Activated T-helper 1 cell treated with anti-CD3 and anti-CD28 coated beads, Interleukin-2, amount 50 U/mL, for 16 hours (primary cell): ENCODE data around the gene PPP1R12B.
"Not testable (repeated sequence)": the region's sequence is repeated elsewhere in the genome, so short reads cannot be mapped to it uniquely, and the experiment has no call there.

Experiments
- DNase-seq, 2 donors: peaks; one replicate each; pipeline ENCODE4 v3.0.0-alpha.2; 2020; ENCODE audit warnings: low read depth in 1 of 2, low spot score in 1 of 2

PPP1R12B gene

DNA sequence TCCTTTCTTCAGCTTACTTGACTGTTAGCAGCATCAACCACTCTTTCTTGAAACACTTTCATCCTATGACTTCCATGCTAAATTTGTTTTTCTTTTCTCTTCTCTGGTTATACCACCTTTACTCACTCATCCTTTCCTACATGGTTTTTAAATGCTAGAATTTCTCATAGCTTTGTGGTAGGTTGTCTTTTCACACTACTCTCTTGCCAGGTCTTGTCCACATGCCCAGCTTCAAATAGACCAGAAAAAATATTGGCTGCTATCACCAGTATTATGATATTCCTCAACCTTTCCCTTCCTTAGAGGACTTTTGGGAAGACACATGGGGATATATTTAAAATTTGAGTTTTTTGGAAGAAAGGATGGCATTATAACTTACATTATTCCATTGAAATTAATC is 48.8 kb downstream of the PPP1R12B start:
- DNase-seq = no peak

DNA sequence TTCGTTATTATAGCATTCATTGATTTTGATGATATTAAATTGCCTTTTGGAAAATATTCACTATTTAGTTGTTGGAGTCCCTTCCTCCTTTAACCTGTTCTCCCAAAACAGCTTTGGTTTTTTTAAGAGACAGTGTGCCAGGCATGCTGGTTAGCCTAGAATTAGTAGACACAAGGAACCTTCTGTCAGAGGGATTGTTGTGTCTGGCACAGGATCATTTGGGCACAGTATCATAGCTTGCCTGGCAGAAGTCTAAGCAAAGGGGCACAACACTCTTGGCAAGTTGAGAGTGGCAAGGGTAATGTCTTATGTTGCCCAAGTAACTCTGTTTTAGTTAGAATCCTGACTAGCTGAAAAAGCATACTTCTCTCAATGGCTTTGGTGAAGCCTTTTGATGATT is 49.9 kb downstream of the PPP1R12B start:
- DNase-seq = not testable (repeated sequence)

DNA sequence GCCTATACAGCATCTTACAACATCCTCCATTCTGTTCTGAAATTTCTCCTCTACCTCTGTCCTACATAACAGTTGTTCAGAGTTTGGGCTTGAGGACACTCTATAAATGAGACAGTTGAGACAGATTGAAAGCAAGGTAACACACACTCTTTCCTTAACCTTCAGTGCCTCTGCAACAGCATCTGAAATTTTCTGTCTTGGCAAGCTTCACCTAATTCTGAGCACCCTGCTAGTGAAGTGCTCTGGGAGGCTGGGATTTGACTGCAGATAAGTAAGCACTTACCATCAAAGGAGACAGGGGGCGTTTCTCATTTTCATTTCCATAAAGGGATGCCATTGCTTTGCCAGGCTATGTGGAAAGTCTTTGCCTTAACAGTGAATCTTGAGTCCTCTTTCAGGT is 53.3 kb downstream of the PPP1R12B start:
- not testable (repeated sequence) for DNase-seq

DNA sequence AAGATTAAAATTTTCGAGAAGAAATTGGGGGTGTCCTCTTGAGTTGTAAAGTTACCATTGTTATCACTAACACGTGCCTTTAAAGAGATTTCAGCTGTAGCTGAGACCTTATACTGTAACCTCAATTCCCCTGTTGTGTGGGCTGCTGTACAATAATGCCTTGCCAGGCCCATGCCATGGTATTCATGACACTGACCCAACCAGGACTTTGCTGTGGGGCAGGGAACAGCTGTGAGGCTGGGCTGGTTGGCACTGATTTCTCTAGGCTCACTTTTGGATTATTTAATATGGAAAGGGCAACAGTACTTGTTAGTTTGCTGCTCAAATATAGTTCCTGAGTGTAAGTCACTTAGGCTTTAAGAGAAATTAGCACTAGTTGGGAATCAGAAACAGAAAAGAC is 54.9 kb downstream of the PPP1R12B start:
- DNase-seq = not testable (repeated sequence)

DNA sequence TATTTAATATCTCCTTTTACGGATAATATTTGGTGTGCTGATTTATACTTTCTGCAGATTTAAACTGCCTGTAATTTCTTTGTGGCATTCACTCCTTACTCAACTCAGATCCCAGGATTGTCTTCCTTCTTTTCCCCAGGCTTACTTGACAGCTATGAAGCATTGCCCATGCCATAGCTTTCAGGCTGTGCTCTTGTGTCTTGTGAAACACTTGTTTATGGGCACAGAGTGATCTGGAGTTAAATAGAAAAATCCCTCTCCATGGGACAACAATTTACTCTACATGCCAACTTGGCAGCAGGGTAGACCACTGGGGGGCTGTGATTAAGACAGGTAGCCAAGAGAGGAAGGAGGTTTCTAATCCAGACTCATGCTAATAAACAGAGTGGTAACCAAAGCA is 57.4 kb downstream of the PPP1R12B start:
- no peak for DNase-seq

DNA sequence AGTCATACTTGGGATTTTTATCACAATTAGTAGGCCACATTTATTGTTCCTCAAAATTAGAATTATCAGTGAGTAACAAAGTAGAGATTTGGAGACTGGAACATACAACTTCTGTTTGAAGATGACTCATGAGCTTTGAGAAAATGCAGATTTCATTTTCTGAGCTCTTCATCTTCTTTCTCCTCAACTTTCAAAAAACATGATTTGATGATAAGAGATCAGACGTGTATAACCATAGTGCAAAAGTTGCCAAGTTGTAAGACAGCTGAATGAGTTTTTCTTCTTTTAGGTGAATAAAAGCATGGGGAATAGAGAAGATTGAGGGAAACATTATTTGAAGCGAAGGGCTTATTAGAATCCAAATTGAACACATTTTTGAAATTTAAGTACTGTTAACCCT is 58.4 kb downstream of the PPP1R12B start:
- DNase-seq = not testable (repeated sequence)

DNA sequence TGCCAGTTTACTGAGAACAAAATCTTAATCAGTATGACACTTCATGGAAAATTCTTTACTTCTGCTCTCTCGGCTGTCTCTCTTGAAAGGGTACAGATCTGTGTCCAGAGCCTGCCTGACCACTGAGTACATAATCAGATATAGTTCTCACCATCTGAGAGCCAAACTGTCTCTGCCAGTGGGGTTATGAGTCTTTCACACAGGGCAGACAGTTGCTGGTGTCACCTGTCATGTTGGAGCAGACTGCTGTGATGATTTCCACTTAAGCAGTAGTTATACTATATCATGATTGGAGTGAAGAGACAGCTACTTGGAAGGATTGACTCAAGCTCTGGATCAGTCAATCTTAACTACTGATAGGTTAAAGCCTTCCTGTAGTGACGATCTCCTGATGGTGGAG is 58.9 kb downstream of the PPP1R12B start:
- DNase-seq = not testable (repeated sequence)

DNA sequence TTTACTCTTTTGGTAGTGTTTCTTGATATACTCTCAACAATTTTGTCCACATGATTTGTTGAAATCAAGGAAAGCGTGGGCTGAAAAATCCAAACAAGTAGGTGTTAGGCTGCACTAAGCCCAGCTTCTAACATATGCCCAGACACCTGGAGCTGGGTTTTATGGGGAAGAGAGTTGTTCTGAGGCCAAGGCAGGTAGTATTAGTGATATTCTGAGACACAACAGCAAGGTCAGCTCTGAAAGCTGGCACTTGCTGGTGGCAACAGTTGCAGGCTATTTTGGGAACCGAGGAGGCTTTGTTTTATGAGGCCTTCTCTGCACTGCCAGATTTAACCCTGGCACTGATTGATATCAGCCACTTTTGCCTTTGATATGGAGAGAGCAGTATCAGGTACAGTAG is 61.8 kb downstream of the PPP1R12B start:
- not testable (repeated sequence) for DNase-seq

DNA sequence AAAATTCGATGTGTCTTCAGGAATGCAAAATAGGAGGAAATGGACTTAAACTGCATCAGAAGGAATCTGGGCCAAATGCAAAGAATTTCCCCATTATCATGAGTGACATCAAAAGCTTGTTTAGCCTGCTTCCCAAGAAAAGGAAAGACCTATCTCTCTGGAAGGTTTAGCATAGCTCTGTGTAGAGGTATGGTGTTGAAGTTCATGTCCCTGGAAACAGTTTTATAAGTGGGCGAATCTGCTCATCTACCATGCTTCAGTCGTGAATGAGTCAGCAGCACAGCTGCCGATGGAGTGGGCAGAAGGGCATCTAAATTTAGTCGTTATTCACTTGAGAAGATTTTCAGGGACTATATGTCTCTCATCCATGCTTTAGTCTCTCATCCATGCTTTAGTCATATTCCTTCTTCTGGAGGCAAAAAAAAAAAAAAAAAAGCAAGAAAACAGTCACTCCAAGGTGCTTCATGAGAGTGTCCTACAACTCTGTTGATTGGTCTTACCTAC is 62.4 kb downstream of the PPP1R12B start:
- not testable (repeated sequence) for DNase-seq

DNA sequence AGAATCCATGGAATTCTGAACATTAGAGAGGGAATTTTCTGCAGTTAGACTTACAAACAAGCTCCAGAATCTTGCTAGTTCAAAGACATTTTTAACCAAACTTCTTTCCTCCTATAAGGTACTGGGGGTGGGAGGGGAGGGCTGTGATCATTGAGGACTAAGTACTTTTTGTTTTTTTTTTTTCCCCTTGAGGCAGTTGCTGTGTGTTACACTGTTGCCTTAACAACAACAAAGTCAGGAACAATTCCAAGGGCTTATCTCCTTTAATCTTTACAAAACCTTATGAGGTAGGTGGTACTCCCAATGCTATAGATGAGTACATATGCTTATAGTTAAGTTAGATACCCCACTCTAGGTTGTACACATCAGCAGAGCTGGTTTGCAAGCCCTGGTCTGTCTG is 62.9 kb downstream of the PPP1R12B start:
- DNase-seq = no peak

DNA sequence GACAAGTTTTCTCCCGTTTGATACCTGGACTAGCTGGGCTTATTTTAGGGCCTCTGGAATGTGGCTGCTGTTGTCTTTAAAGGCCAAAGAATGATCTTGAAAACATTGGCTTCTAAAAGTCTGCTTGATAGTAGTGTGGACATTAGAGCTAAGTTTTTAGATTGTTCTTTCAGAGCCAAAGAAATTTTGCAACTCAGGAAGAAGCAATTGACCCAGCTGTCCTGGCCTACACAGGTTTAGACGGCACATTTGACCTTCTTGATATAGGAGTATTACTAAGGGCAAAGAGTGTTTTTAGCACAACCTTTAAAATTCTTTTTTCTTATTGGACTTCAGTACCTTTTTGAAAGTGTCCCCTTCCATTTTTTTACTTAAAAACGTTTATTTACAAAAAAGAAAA is 63.9 kb downstream of the PPP1R12B start:
- not testable (repeated sequence) for DNase-seq

DNA sequence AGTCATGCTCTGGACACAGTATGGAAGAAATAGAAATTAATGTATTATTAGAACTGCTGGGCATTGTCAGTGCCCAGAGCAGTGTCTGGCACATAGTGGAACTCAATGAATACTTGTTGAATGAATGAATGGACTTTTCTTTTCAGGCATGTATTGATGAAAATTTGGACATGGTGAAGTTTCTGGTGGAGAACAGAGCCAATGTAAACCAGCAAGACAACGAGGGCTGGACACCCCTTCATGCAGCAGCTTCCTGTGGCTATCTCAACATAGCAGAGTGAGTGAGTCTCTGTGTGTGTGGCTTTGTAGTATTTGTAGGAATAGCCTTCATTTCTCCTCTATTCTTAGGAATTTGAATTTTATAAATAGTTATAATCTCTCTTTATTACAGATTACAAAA is 68.1 kb downstream of the PPP1R12B start:
- DNase-seq = no peak

DNA sequence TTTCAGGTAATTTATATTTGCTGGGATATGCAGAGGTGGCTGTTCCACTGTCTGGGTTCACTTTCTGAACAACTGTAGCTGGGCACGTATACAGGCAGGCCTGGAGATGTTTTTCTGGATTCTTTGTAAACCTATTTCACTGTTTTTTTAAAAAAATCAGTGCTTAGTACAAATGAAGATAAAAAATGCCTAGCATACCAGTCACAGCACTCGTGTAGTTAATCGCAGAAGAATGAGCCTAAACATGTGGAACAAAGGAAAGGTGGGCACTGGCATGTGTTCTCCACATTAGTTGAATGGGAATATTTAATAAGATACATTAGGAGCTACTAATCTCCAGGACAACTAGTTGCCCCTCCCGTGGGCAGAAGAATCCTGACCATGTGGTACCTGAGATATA is 68.6 kb downstream of the PPP1R12B start:
- not testable (repeated sequence) for DNase-seq

DNA sequence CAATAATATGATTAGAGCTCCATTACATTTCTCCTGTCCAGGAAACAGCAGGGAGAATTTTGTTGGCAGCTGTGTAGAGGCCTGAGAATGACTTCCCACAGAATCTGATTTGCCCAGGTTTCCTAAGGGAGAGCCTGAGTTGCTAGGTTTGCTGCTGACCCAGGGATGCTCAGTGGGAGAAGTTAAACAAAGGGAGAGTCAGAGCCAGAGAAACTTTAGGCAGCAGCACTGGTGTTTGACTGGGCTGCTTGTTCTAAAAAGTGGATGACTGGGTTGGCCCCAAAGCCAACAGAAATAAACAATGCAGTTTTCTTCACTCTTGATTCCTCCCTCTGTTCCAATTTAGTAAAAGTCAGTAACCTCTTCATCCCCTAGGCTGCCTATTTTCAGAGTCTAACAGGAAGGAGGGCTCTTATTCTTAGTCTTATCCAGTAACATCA is 69.3 kb downstream of the PPP1R12B start:
- not testable (repeated sequence) for DNase-seq

DNA sequence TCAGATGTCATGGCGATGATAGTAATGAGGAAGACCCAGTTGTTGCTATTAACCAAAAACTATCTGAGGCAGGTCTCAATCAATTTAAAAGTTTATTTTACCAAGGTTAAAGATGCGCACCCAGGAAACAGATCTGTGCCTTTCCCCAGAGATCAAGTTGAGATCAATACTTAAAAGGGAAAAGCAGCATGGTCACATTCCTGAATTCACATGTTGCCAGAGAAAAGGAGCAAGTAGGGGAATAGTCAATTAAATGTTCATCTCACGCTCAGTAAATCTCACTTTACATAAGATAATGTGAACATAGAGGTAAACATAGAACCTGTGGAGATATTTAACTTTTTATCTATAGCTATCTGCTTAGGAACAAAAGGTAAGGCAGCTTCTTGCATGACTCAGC is 71.2 kb downstream of the PPP1R12B start:
- DNase-seq = not testable (repeated sequence)

DNA sequence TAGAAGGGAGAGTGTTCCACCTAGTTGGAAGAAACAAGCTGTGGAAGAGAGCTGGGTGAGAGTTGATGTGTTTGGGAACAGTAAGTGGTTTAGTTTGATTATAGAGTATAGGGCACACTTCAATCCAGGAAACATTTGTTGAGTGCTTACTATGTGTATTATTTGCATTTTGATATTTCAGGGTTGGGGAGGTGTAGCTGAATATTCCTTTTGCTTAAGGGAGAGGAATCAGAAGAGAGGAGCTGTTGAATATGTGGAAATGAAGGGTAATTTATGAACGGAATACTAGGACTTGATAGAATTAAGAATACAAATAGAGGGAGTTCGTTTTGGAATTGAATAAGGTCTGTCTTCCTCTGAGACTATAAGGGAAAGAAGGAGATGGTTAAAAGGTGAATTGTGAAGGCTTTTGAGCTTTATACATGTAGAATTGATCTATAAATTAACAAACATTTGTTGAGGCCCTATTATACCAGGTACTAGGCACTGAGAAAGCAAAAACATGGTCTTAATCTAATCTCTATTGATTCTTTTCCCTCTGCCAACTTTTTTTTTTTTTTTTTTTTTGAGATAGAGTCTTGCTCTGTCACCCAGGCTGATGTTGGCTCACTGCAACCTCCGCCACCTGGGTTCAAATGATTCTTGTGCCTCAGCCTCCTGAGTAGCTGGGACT is 72.1 kb downstream of the PPP1R12B start:
- not testable (repeated sequence) for DNase-seq

DNA sequence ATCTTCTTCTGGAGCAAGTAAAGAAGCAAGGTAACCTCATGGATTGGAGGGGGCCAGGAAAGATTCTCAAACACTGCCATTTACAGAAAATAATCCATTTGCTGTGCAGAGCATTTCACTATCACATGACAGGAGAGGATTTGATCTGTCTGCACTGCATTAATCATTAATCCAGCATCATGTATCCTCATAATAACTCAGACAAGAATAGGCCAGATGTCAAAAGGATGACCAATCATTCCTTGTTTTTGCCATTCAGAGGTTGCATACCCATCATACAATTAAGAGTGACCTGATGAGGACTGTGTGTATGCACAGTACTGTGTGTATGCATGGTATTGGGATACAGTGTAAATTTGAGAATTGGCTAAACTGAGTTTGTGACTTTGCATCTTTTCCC is 74.2 kb downstream of the PPP1R12B start:
- DNase-seq = not testable (repeated sequence)

DNA sequence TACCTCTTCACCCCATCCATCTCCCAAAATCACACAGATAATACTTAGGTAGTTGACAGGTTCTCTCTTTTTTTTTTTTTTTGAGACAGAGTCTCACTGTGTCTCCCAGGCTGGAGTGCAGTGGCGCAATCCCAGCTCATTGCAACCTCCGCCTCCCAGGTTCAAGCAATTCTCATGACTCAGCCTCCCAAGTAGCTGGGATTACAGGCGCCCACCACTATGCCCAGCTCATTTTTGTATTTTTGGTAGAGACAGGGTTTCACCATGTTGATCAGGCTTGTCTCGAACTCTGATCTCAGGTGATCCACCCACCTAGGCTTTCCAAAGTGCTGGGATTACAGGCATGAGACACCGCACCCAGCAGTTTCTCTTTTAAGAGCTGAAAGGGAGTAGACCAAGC is 75.8 kb downstream of the PPP1R12B start:
- not testable (repeated sequence) for DNase-seq

DNA sequence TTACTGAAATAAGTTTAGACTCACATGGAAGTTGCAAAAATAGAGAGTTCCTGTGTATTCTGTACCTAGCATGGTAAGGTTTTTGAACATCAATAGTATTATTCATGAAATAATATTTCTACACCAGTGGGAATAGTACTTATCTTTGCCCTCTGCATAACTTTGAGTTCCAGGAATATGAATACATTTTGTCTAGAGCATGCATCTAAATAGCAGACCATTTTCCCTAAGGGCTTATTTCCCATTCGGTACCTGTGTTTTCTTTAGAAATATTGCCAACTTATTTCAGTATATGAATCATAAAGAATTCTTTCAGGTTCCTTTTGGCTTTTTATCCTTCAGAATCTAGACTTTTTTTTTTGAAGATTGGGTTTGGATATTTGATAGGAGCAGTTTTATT is 81.6 kb downstream of the PPP1R12B start:
- DNase-seq = not testable (repeated sequence)

DNA sequence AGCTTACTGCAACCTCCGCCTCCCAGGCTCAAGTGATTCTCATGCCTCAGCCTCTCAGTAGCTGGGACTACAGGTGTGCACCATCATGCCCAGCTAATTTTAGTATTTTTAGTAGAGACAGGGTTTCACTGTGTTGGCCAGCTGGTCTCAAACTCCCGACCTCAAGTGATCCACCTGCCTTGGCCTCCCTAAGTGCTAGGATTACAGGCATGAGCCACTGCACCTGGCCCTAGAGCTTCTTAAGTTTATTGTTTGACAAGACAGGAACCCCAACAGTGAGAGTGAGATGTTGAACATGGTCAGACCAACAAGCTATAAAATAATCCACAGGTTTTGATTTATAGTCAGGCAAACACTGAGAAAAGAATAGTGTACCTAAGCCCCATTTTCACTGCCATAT is 83.8 kb downstream of the PPP1R12B start:
- not testable (repeated sequence) for DNase-seq

DNA sequence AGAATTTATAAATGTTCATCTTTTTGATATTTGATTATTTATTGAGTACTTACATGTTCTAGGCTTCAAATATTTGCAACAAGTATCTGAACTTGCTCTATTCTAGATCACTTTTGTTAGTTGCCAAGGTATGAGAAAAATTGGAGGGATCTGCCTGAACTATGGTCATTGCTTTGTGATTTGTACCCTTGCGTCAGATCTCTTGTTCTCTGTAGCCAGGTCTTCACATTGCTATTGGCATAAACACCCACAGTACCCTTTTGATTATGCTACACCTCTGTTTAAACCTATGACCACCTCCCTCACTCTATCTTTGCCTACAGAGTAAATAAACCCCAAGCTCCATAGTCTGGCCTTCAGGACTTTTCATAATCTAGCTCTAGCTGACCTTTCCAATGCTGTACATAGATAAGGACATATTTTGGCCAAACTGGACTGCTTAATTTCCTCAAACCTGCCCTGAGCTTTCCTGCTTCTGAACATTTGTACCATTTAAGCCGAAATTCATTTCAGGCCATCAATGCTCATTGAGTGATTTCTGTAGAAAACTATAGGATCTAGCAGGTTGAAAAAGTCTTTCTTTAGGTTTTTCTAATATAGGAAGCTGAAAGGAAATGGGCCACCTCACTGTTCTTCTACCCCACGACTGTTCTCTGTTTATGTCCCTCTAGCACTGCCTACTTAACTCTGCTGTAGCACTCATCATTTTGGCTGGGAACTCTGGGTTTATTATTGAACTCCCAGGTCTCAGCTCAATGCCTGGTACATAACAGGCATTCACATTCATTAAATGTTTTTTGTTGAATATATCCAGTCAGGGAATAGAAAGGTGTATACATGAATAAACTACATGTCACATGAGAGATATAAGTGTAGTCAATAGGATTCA is 84.9 kb downstream of the PPP1R12B start:
- no peak for DNase-seq

DNA sequence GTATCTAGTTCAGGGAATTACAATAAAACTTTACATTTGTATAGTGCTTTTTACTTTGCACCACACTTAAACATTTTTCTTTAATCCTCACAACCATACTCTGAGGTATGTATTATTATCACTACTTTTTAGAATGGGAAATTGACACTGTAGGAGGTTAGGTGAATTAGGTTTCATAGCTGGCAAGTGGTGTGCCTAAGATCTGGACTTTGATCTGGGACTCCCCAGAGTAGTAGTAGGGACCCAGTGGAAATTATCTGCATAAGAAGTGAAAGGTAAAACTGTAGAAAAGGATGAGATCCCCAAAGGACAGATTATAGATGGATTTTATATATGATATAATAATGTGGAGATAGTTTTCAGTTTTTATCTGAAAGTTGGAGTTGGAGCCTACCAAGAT is 85.6 kb downstream of the PPP1R12B start:
- no peak for DNase-seq
